ENCODE results near the gene EPHB1.

The EPHB1 gene

GRCh38 chr3:135271177-135272025 lies 476.3 kb downstream of the EPHB1 start:
- no peak for DNase-seq

- DNase-seq, result no peak
Observed at GRCh38 chr3:135272026-135272669, 477.1 kb downstream of the EPHB1 start.

GRCh38 chr3:135292162-135292561 lies 497.1 kb downstream of the EPHB1 start:
- DNase-seq, result no peak

- DNase-seq, result no peak
Observed at GRCh38 chr3:135301670-135302069, 506.6 kb downstream of the EPHB1 start.

- no peak for DNase-seq
Observed at GRCh38 chr3:135304378-135304777, 509.3 kb downstream of the EPHB1 start.

Data from activated CD4-positive, alpha-beta T cell treated with anti-CD3 and anti-CD28 coated beads for 1 hour (primary cell).